ENCODE measurements around the gene POTEG.
"Not testable (repeated sequence)": the region's sequence is repeated elsewhere in the genome, so short reads cannot be mapped to it uniquely, and the experiment has no call there.

The POTEG gene
- 0 to 0.77 (median 0.20) reads per million in 17 experiments for total RNA-seq

- not testable (repeated sequence) for DNase-seq
These were observed at the start of gene POTEG for GRCh38 chr14:19434241-19434640. Gene POTEG, minus strand, starts transcription at chr14:19434341. Its CDS starts 52 bp downstream, at chr14:19434289.

GRCh38 chr14:19482093-19482492 lies 48.0 kb upstream of the POTEG start:
- DNase-seq: not testable (repeated sequence)

DNA sequence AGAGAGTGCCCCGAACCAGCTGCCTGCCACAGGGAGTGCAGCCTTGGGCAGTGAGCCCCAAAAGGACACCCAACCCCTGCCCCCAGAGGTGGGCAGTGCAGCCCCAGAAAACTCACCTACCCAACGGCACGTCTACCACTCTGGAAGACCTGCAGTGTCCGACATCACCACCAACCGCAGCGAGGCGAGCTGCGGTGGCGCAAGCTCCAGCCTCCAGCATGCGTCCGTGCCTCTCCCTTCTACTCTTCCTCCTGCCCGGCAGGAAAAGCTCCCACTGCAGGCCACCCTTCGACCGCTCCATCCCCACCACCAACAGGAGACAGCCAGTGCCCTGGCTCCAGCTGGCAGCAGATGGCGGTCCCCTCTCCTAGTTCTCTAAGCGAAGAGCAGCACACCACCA lies 47.3 kb upstream of the POTEG start:
- not testable (repeated sequence) for DNase-seq

DNA sequence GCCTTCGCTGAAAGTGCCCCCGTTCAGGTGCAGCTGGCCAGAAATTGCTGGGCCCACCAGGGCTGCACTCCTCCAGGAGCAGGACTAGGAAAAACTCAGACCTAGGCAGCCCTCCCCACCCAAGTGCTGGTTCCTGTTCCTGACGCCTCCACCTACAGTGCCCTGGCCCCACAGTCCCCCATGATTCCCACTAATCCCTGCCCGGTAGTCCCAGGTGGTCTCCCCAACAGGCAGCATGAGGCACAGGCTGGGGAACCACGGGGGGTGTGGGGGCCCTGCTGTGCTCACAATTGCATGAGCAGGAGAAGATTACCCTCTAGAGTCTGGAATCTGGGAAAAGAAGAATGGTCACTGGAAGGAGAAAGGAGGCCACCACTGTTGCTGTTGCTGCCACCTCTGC lies 46.4 kb upstream of the POTEG start:
- DNase-seq: not testable (repeated sequence)

DNA sequence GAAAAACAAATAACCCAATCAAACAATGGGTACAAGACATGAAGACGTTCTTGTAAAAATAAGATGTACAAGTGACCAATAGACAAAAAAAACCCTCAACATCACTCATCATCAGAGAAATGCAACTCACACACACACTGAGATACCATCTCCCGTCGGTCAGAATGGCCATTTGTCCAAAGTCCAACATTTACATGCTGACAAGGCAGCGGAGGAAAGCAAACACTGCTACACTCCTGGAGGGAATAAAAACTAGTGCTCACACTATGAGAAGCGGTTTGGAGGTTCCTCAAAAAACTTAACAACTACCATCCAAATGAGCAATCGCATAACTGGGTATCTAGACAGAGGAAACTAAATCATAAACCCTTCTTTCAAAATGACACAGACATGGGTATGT lies 11.6 kb upstream of the POTEG start:
- not testable (repeated sequence) for DNase-seq

DNA sequence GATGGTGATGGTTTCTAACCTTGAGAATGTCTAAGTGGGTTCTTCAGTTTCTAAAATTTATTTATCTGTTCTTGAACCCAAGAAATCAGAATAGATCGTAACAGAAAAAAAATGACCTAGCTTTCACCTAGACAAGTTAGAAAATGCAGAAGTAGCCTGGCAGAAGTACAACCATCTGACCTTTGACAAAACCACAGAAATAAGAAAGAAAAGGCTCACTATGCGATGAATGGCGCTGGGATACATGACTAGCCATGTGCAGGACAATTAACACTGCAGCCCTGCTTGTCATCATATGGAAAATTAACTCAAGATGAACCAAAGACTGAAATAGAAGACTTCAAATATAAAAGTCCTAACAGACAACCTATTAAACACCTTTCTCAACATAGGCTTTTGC lies 5.7 kb upstream of the POTEG start:
- not testable (repeated sequence) for DNase-seq

- not testable (repeated sequence) for DNase-seq
These were observed 5.1 kb upstream of the POTEG start for GRCh38 chr14:19439219-19439618.

- not testable (repeated sequence) for DNase-seq
These were observed 2.9 kb upstream of the POTEG start for GRCh38 chr14:19437126-19437443.

DNA sequence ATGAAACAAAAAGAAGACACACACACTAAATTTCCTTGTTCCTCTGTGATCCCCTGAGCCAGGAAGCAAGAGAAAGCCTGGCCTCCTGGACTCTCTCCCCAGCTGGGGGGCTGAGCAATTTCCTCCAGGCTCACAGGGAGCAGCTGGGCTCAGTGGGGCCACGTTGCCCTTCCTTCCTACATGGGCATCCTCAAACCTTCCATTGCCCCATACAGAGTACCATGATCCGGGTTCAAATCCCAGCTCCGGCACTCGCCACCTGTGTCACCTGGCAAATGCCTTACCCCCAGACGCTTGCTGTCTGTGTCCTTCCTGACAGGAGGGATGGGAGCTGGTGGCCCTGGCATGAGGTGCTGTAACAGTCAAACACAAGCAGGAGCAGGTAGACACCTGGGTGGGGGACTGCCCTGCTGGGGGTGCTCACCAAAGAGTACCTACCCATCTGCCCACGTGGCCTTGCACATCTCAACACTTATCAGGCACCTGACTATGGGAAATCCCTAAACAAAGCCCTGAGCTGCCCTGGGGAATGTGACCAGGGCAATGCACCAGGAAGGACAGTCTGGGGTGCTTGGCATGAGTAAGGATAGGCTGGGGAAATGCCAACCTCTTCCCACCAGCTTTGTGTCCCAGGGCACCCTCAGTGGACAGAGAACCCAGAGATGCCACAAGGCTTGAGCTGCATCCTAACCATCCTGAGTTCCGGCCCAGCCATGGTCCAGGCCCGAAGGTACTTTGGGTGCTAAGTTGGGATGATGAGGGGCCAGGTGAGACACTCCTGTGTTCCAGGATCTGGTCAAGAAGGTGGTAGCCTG lies 2.4 kb upstream of the POTEG start:
- not testable (repeated sequence) for DNase-seq

DNA sequence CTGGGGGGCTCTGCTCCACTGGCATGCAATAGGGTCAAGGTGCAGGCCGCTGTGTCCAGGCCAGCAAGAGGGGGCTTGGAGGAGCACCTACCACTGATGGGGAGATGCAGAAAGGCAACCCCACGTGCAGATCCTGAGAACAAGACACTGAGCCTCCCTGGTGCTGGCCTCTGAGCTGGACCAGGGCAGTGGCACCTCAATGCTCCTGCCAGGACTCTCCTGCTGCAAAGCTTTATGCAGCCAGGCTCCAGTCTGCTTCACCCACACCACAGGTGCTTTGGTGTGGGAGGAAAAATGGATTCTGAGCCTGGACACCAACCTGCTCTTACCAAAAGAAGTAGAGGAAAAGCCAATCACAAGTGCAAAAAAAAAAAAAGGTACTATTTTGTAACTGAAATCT lies 1.7 kb upstream of the POTEG start:
- not testable (repeated sequence) for DNase-seq

- not testable (repeated sequence) for DNase-seq
These were observed 750 bp upstream of the POTEG start for GRCh38 chr14:19434891-19435290.

- not testable (repeated sequence) for DNase-seq
These were observed 376 bp downstream of the POTEG start for GRCh38 chr14:19433765-19434164.

DNA sequence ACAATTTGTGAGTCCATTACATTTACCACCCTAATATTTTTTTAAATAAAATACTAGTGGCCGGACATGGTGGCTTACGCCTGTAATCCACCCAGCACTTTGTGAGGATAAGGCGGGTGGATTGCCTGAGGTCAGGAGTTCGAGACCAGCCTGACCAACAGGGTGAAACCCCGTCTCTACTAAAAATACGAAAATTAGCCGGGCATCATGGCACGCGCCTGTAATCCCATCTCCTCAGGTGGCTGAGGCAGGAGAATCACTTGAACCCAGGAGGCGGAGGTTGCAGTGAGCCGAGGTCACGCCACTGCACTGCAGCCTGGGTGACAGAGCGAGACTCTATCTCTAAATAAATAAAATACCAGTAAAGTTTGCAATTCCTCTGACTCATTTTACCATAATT lies 25.6 kb downstream of the POTEG start:
- not testable (repeated sequence) for DNase-seq

- DNase-seq: not testable (repeated sequence)
These were observed 32.0 kb downstream of the POTEG start for GRCh38 chr14:19402097-19402496.

DNA sequence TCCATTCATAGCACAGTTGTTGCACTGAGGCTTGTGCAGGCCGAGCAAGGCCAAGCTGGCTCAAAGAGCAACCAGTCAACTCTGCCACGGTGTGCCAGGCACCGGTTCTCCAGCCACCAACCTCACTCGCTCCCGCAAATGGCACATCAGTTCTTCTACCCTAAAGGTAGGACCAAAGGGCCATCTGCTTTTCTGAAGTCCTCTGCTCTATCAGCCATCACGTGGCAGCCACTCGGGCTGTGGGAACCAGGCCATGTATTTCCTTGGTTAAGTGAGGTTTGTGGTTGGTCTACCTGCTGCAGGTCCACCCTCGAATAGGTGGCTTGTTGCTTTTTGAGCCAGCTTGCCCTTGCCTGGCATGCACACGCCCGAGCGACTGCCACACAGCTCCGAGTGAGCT lies 39.4 kb downstream of the POTEG start:
- not testable (repeated sequence) for DNase-seq

GRCh38 chr14:19390230-19390629 lies 43.9 kb downstream of the POTEG start:
- not testable (repeated sequence) for DNase-seq

- not testable (repeated sequence) for DNase-seq
These were observed 45.4 kb downstream of the POTEG start for GRCh38 chr14:19388741-19389140.

- DNase-seq: not testable (repeated sequence)
These were observed 47.1 kb downstream of the POTEG start for GRCh38 chr14:19386996-19387395.

GRCh38 chr14:19386309-19386708 lies 47.8 kb downstream of the POTEG start:
- DNase-seq: not testable (repeated sequence)

- not testable (repeated sequence) for DNase-seq
These were observed 49.9 kb downstream of the POTEG start for GRCh38 chr14:19384088-19384781.

DNA sequence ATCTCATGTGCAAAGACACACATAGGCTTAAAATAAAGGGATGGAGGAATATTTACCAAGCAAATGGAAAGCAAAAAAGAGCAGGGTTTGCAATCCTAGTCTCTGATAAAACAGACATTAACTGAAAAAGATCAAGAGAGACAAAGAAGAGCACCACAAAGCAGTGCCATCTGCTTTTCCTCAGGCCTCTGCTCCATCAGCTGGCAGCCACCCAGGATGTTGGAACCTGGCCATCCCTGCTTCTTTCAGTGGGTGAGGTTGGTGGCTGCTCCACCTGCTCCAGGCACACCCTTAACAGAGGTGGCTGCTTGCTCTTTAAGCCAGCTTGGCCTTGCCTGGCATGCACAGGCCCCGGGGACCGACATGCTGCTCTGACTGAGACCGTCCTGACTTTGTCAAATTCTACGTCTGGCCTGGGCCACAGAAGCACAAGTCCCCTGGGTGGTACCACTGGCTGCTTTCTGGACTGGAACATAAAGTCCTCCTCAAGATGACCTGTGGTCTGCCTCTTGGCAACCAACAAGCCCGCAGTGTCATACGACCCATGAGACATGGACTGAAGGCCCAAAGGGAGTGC lies 51.0 kb downstream of the POTEG start:
- DNase-seq: not testable (repeated sequence)

DNA sequence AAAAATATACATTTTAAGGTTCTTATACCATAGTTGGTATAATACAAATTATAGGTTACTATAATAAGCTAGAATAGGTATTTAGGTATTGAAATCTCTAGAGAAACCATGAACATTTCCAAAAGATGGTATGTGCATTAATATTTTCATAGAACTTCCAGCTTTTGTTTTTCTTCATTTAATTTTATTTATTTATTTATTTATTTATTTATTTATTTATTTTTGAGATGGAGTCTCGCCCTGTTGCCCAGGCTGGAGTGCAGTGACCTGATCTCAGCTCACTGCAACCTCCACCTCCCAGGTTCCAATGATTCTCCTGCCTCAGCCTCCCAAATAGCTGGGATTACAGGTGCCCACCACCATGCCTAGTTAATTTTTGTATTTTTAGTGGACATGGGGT lies 54.0 kb downstream of the POTEG start:
- DNase-seq: not testable (repeated sequence)

DNA sequence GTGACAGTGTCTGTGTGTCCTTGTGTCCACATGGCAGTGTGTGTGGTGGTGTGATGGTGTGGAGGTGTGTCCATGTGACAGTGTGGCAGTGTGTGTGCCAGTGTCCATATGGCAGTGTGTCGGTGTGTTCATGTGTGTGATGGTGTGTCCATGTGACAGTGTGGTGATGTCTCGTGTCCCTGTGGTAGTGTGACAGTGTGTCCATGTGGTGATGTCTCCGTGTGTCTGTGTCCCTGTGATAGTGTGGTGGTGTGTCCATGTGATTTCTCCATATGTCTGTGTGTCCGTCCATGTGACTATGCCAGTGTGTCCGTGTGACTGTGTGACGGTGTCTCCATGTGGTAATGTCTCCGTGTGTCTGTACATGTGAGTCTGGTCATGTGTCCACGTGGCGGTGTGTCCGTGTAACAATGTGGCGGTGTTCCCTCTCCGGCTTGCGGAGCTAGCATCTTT lies 59.7 kb downstream of the POTEG start:
- DNase-seq: not testable (repeated sequence)
